HepG2 (cell line): Measurements from ENCODE around the gene DPH7. TPM values are rescaled to one million over a fixed set of nuclear protein-coding genes. Genes with fewer than 3 reads are reported as not detected.

ENCODE experiments used
- ARNT2 ChIP-seq: sonication (generic); formaldehyde crosslinking; IDR thresholded peaks from 2 replicates; pipeline ENCODE4 v1.8.0; 2022; ENCODE audit warnings: mild to moderate bottlenecking, low read depth, missing genetic modification reagents, moderate library complexity
- BRD4 ChIP-seq: sonication (generic); formaldehyde crosslinking; IDR thresholded peaks from 2 replicates; pipeline ENCODE4 v1.4.0; 2020; ENCODE audit warnings: missing genetic modification reagents
- FUBP1 ChIP-seq: sonication (generic); formaldehyde crosslinking; IDR thresholded peaks from 2 replicates; pipeline ENCODE4 v1.5.1; 2020; ENCODE audit warnings: missing genetic modification reagents, mild to moderate bottlenecking, borderline replicate concordance
- HES4 ChIP-seq: sonication (generic); formaldehyde crosslinking; IDR thresholded peaks from 2 replicates; pipeline ENCODE4 v1.9.0; 2021; ENCODE audit warnings: mild to moderate bottlenecking, missing genetic modification reagents, borderline replicate concordance
- HHEX ChIP-seq: IDR thresholded peaks from 2 replicates; pipeline ENCODE4 v1.6.1; 2016; ENCODE audit warnings: control low read depth
- SMYD3 ChIP-seq: sonication (generic); formaldehyde crosslinking; IDR thresholded peaks from 2 replicates; pipeline ENCODE4 v1.8.1; 2023; ENCODE audit warnings: mild to moderate bottlenecking, missing genetic modification reagents
- TEF ChIP-seq: sonication (generic); formaldehyde crosslinking; IDR thresholded peaks from 2 replicates; pipeline ENCODE4 v1.5.0; 2020; ENCODE audit warnings: missing genetic modification reagents
- TRIM24 ChIP-seq: sonication (generic); formaldehyde crosslinking; IDR thresholded peaks from 2 replicates; pipeline ENCODE4 v1.8.0; 2022; ENCODE audit warnings: mild to moderate bottlenecking, missing genetic modification reagents
- ZNF121 ChIP-seq: sonication (generic); formaldehyde crosslinking; IDR thresholded peaks from 2 replicates; pipeline ENCODE4 v1.5.0; 2020; ENCODE audit warnings: mild to moderate bottlenecking, missing genetic modification reagents
- ZNF318 ChIP-seq: sonication (generic); formaldehyde crosslinking; IDR thresholded peaks from 2 replicates; pipeline ENCODE4 v1.4.0; 2020; ENCODE audit warnings: mild to moderate bottlenecking, missing genetic modification reagents
- ZNF564 ChIP-seq: sonication (generic); formaldehyde crosslinking; IDR thresholded peaks from 2 replicates; pipeline ENCODE4 v1.8.1; 2023; ENCODE audit warnings: mild to moderate bottlenecking, missing genetic modification reagents
- ZNF589 ChIP-seq: sonication (generic); formaldehyde crosslinking; conservative IDR thresholded peaks from 2 replicates; pipeline ENCODE4 v1.8.0; 2022; ENCODE audit warnings: mild to moderate bottlenecking, moderate library complexity, missing genetic modification reagents
- ZNF770 ChIP-seq: sonication (generic); formaldehyde crosslinking; IDR thresholded peaks from 2 replicates; pipeline ENCODE4 v1.5.0; 2020; ENCODE audit warnings: mild to moderate bottlenecking, missing genetic modification reagents
- ZNF800 ChIP-seq: sonication (generic); formaldehyde crosslinking; IDR thresholded peaks from 2 replicates; pipeline ENCODE4 v1.4.0; 2020; ENCODE audit warnings: missing genetic modification reagents
- polyA plus RNA-seq, 8 experiments: library from polyadenylated mRNA; depleted of rRNA in 3 of 8; stranded (reverse) in 7 of 8; unstranded in 1 of 8; fragments of >200 nt; fragmentation: Illumina TruSeq in 4 of 8; extraction: Trizol in 4 of 8; gene quantifications; 2 replicates each; pipeline versions ENCODE4 v1.2.1 to v1.2.3, GENCODE V29; 2011 to 2016; ENCODE audit warnings: low read depth in 4 of 8, missing spikeins in 1 of 8, mixed read lengths in 1 of 8; ENCODE audit not compliant: insufficient read depth in 1 of 8
- total RNA-seq, 5 experiments: library from RNA; depleted of rRNA; stranded (reverse); fragments of >200 nt; fragmentation: Illumina TruSeq; extraction: Trizol; gene quantifications; 2 replicates each; pipeline ENCODE4 v1.2.3, GENCODE V29; 2016; ENCODE audit warnings: low read depth in 1 of 5

The DPH7 gene
- total and polyA plus RNA-seq, 2 of the 13 experiments (the other 11 are each of a cell fraction or from before 2014, with no cell fraction given): 27.6 to 31.6 TPM

- TF ChIP-seq TEF (CRISPR knock-in tag): no peak
- peak; percentile 14; the same call in 1 of the 2 replicates for TF ChIP-seq ARNT2 (CRISPR knock-in tag)
- no peak for TF ChIP-seq ZNF318
- TF ChIP-seq HES4 (CRISPR knock-in tag): 0 out of 2 replicates have a peak, but pooled peaks have one; percentile 34
- no peak for TF ChIP-seq TRIM24
- no peak for TF ChIP-seq HHEX (CRISPR knock-in tag)
- TF ChIP-seq ZNF770 (CRISPR knock-in tag): peak; percentile 44; the same call in 1 of the 2 replicates
- no peak for TF ChIP-seq FUBP1 (CRISPR knock-in tag)
- TF ChIP-seq SMYD3: no peak
- TF ChIP-seq BRD4 (CRISPR knock-in tag): 0 out of 2 replicates have a peak, but pooled peaks have one; percentile 6
- TF ChIP-seq ZNF121 (CRISPR knock-in tag): peak; percentile 13; the same call in 1 of the 2 replicates
- TF ChIP-seq ZNF564 (CRISPR knock-in tag): 0 out of 2 replicates have a peak, but pooled peaks have one; percentile 8
- no peak for TF ChIP-seq ZNF589 (CRISPR knock-in tag)
- peak; percentile 28; the same call in 1 of the 2 replicates for TF ChIP-seq ZNF800 (CRISPR knock-in tag)
Observed at GRCh38 chr9:137606005-137606621, 27.4 kb upstream of the DPH7 start (continued).
